HepG2 (cell line): Measurements from ENCODE around the gene COA3. TPM values are rescaled to one million over a fixed set of nuclear protein-coding genes. Genes with fewer than 3 reads are reported as not detected.

ENCODE experiments used
- HNRNPLL ChIP-seq: fragments of 200-400 bp; formaldehyde crosslinking; IDR thresholded peaks from 2 replicates; pipeline ENCODE4 v1.6.1; 2017; ENCODE audit warnings: mild to moderate bottlenecking, low read depth, low read length; ENCODE audit not compliant: poor library complexity, severe bottlenecking
- JUNB ChIP-seq: sonication (generic); formaldehyde crosslinking; IDR thresholded peaks from 2 replicates; pipeline ENCODE4 v1.8.0; 2022; ENCODE audit warnings: missing genetic modification reagents, mild to moderate bottlenecking, borderline replicate concordance
- MIXL1 ChIP-seq: IDR thresholded peaks from 2 replicates; pipeline ENCODE4 v1.6.1; 2016
- PHF20 ChIP-seq: sonication (generic); formaldehyde crosslinking; IDR thresholded peaks from 2 replicates; pipeline ENCODE4 v1.5.0; 2020; ENCODE audit warnings: mild to moderate bottlenecking, missing genetic modification reagents
- ZBTB3 ChIP-seq: sonication (generic); formaldehyde crosslinking; IDR thresholded peaks from 2 replicates; pipeline ENCODE4 v1.4.0; 2020; ENCODE audit warnings: low read depth, mild to moderate bottlenecking, moderate library complexity, missing genetic modification reagents, borderline replicate concordance
- ZFY ChIP-seq: sonication (generic); formaldehyde crosslinking; IDR thresholded peaks from 2 replicates; pipeline ENCODE4 v1.4.0; 2020; ENCODE audit warnings: missing genetic modification reagents
- polyA plus RNA-seq, 8 experiments: library from polyadenylated mRNA; depleted of rRNA in 3 of 8; stranded (reverse) in 7 of 8; unstranded in 1 of 8; fragments of >200 nt; fragmentation: Illumina TruSeq in 4 of 8; extraction: Trizol in 4 of 8; gene quantifications; 2 replicates each; pipeline versions ENCODE4 v1.2.1 to v1.2.3, GENCODE V29; 2011 to 2016; ENCODE audit warnings: low read depth in 4 of 8, missing spikeins in 1 of 8, mixed read lengths in 1 of 8; ENCODE audit not compliant: insufficient read depth in 1 of 8
- total RNA-seq, 5 experiments: library from RNA; depleted of rRNA; stranded (reverse); fragments of >200 nt; fragmentation: Illumina TruSeq; extraction: Trizol; gene quantifications; 2 replicates each; pipeline ENCODE4 v1.2.3, GENCODE V29; 2016; ENCODE audit warnings: low read depth in 1 of 5
- TF ChIP-seq, protein P1 (sequence below): sonication (generic); formaldehyde crosslinking; IDR thresholded peaks from 2 replicates; pipeline ENCODE4 v1.4.0; 2020; ENCODE audit warnings: mild to moderate bottlenecking, low read depth, missing genetic modification reagents
- TF ChIP-seq, protein P2 (sequence below): sonication (generic); formaldehyde crosslinking; IDR thresholded peaks from 2 replicates; pipeline ENCODE4 v1.4.0; 2020; ENCODE audit warnings: mild to moderate bottlenecking, missing genetic modification reagents
- TF ChIP-seq, protein P3 (sequence below): sonication (generic); formaldehyde crosslinking; IDR thresholded peaks from 2 replicates; pipeline ENCODE4 v1.8.0; 2022; ENCODE audit warnings: mild to moderate bottlenecking, missing genetic modification reagents, moderate library complexity
- TF ChIP-seq, protein P4 (sequence below): sonication (generic); formaldehyde crosslinking; IDR thresholded peaks from 2 replicates; pipeline ENCODE4 v1.5.0; 2020; ENCODE audit warnings: missing genetic modification reagents
- TF ChIP-seq, protein P5 (sequence below): sonication (generic); formaldehyde crosslinking; IDR thresholded peaks from 2 replicates; pipeline ENCODE4 v1.4.0; 2020; ENCODE audit warnings: low read depth, missing genetic modification reagents

Gene COA3
- total and polyA plus RNA-seq, 2 of the 13 experiments (the other 11 are each of a cell fraction or from before 2014, with no cell fraction given), result 133 to 202 TPM

DNA sequence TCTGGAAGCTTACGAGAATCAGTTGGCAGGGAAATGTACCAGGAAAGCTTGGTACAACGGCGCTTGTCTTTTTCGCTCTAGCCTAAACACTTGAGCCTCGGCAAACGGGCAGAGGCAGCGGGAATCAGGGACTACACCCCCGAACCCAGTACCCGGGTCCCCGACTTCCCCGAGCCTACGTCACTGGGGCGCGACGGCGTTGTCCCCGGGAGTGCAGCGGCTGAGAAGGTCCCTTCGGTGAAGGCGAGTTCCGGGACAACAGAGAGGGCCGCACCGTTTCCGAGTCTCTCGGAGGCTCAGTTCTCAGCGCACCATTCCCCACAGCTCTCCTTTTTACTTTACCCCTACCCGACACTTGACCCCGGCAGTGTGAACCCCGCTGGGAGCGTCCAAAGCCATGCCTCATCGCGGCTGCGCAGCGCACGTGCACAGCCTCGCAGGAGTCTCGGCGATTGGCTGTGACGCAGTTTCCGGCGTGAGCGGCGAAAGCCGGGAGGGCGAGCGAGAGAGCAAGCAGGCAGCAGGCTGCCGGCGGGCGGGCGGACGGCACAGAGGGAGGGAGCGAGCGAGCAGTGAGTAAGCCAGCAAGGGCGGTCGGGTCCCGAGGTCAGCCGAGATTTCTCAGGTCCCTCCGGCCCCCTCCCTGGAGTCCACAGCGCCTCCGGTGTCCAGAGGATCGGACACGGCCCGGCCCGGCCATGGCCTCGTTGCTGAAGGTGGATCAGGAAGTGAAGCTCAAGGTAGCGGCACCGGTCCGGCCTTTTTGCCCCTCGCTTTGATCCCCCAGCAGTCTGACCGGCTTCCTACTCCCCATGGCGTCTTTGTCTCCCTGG lies 34.6 kb upstream of the COA3 start, which contains the start of gene PSME3 (continued):
- TF ChIP-seq, protein P1, sequence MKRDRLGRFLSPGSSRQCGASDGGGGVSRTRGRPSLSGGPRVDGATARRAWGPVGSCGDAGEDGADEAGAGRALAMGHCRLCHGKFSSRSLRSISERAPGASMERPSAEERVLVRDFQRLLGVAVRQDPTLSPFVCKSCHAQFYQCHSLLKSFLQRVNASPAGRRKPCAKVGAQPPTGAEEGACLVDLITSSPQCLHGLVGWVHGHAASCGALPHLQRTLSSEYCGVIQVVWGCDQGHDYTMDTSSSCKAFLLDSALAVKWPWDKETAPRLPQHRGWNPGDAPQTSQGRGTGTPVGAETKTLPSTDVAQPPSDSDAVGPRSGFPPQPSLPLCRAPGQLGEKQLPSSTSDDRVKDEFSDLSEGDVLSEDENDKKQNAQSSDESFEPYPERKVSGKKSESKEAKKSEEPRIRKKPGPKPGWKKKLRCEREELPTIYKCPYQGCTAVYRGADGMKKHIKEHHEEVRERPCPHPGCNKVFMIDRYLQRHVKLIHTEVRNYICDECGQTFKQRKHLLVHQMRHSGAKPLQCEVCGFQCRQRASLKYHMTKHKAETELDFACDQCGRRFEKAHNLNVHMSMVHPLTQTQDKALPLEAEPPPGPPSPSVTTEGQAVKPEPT (CRISPR knock-in tag), result peak; percentile 72; the same call in 1 of the 2 replicates
- TF ChIP-seq, protein P2, sequence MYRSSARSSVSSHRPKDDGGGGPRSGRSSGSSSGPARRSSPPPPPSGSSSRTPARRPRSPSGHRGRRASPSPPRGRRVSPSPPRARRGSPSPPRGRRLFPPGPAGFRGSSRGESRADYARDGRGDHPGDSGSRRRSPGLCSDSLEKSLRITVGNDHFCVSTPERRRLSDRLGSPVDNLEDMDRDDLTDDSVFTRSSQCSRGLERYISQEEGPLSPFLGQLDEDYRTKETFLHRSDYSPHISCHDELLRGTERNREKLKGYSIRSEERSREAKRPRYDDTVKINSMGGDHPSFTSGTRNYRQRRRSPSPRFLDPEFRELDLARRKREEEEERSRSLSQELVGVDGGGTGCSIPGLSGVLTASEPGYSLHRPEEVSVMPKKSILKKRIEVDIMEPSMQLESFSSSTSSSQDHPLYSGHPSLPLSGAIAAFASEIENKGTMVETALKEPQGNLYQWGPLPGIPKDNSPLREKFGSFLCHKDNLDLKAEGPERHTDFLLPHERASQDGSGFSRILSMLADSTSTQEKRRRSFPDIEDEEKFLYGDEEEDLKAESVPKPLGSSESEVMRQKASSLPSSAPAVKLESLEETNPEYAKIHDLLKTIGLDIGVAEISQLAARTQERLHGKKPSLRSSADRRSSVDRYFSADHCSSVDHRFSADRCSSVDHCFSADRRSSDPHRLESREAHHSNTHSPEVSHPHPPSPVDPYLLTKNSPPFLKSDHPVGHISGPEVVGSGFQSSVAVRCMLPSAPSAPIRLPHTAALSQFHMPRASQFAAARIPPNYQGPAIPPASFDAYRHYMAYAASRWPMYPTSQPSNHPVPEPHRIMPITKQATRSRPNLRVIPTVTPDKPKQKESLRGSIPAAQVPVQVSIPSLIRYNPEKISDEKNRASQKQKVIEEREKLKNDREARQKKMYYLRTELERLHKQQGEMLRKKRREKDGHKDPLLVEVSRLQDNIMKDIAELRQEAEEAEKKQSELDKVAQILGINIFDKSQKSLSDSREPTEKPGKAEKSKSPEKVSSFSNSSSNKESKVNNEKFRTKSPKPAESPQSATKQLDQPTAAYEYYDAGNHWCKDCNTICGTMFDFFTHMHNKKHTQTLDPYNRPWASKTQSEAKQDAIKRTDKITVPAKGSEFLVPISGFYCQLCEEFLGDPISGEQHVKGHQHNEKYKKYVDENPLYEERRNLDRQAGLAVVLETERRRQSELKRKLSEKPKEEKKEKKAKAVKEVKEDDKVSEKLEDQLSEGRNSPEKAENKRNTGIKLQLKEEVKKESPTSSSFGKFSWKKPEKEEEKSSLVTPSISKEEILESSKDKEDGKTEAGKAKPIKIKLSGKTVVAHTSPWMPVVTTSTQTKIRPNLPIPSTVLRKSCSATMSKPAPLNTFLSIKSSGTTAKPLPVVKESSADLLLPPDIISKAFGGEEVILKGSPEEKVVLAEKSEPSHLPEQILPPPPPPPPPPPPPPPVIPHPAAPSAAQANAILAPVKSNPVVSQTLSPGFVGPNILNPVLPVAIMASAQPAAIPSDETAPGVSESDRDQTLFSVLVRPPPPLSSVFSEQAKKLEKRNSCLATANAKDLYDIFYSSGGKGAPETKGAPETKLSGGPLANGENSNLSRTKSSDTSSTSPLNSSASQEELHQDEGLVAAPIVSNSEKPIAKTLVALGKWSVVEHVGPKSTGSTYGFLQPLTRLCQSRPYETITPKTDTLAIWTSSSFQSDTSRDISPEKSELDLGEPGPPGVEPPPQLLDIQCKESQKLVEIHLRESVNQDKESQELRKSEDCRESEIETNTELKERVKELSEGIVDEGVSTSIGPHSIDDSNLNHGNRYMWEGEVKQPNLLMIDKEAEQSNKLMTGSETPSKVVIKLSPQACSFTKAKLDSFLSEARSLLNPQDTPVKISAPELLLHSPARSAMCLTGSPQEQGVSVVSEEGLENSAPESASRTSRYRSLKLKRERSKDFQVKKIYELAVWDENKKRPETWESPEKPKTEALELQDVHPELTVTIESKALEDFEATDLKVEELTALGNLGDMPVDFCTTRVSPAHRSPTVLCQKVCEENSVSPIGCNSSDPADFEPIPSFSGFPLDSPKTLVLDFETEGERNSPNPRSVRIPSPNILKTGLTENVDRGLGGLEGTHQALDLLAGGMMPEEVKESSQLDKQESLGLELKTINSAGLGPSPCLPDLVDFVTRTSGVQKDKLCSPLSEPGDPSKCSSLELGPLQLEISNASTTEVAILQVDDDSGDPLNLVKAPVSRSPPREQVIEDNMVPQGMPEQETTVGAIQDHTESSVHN, result peak; percentile 41; the same call in 1 of the 2 replicates
- TF ChIP-seq, protein P3, sequence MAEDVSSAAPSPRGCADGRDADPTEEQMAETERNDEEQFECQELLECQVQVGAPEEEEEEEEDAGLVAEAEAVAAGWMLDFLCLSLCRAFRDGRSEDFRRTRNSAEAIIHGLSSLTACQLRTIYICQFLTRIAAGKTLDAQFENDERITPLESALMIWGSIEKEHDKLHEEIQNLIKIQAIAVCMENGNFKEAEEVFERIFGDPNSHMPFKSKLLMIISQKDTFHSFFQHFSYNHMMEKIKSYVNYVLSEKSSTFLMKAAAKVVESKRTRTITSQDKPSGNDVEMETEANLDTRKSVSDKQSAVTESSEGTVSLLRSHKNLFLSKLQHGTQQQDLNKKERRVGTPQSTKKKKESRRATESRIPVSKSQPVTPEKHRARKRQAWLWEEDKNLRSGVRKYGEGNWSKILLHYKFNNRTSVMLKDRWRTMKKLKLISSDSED (CRISPR knock-in tag), result no peak
- TF ChIP-seq ZFY (CRISPR knock-in tag) (peak; percentile 96), JUNB (CRISPR knock-in tag) (peak; percentile 85), HNRNPLL (peak; percentile 88), PHF20 (CRISPR knock-in tag) (peak; percentile 98), ZBTB3 (CRISPR knock-in tag) (peak; percentile 91), MIXL1 (CRISPR knock-in tag) (peak; percentile 40)
- TF ChIP-seq, protein P4, sequence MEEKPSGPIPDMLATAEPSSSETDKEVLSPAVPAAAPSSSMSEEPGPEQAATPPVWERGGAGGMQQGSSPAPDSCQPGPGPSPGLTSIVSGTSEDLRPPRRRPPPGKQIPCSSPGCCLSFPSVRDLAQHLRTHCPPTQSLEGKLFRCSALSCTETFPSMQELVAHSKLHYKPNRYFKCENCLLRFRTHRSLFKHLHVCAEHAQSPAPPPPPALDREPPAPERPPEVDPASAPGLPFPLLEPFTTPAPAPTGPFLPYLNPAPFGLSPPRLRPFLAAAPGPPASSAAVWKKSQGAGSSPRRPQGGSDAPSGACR (CRISPR knock-in tag), result peak; percentile 23; the same call in 1 of the 2 replicates
- TF ChIP-seq, protein P5, sequence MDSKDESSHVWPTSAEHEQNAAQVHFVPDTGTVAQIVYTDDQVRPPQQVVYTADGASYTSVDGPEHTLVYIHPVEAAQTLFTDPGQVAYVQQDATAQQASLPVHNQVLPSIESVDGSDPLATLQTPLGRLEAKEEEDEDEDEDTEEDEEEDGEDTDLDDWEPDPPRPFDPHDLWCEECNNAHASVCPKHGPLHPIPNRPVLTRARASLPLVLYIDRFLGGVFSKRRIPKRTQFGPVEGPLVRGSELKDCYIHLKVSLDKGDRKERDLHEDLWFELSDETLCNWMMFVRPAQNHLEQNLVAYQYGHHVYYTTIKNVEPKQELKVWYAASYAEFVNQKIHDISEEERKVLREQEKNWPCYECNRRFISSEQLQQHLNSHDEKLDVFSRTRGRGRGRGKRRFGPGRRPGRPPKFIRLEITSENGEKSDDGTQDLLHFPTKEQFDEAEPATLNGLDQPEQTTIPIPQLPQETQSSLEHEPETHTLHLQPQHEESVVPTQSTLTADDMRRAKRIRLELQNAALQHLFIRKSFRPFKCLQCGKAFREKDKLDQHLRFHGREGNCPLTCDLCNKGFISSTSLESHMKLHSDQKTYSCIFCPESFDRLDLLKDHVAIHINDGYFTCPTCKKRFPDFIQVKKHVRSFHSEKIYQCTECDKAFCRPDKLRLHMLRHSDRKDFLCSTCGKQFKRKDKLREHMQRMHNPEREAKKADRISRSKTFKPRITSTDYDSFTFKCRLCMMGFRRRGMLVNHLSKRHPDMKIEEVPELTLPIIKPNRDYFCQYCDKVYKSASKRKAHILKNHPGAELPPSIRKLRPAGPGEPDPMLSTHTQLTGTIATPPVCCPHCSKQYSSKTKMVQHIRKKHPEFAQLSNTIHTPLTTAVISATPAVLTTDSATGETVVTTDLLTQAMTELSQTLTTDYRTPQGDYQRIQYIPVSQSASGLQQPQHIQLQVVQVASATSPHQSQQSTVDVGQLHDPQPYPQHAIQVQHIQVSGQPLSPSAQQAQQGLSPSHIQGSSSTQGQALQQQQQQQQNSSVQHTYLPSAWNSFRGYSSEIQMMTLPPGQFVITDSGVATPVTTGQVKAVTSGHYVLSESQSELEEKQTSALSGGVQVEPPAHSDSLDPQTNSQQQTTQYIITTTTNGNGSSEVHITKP (CRISPR knock-in tag), result peak; percentile 85
